Endothelial cell of umbilical vein (primary cell): ENCODE data around the gene KRTAP3-2. TPM values are rescaled to one million over a fixed set of nuclear protein-coding genes. Genes with fewer than 3 reads are reported as not detected.

Experiments used
- BruUV-seq: library from RNA; stranded (reverse); fragments of 400-500 nt; replicated peaks from 2 replicates; lab custom pipeline; 2021; lab: Mats Ljungman, UMichigan
- CTCF ChIA-PET: fragments of 300-600, 350-600 bp; sonication (Branson Sonifier 250); formaldehyde crosslinking; loops from one replicate; lab custom pipeline; 2021; ENCODE audit warnings: antibody characterized with exemption, inconsistent platforms; lab: Charles Lee
- POLR2A ChIA-PET: fragments of 300-600, 350-600 bp; sonication (Branson Sonifier 250); formaldehyde crosslinking; loops from one replicate; lab custom pipeline; 2021; ENCODE audit warnings: antibody characterized with exemption, inconsistent platforms; lab: Charles Lee
- DNase-seq: peaks from one replicate; pipeline ENCODE4 v3.0.0-alpha.2; 2011; ENCODE audit warnings: low read depth, low spot score
- FAIRE-seq: peaks from 2 replicates; lab custom pipeline; 2011; peaks lifted over from hg19 to GRCh38; lab: Jason Lieb, UNC
- H2AFZ ChIP-seq: 2 replicates; pipeline ENCODE4 v1.6.0; 2012; ENCODE audit warnings: low read depth, low read length, control low read depth, inconsistent platforms
- H3K27ac ChIP-seq: 2 replicates; pipeline ENCODE4 v1.5.1; 2011; ENCODE audit warnings: low read depth, mild to moderate bottlenecking, control low read depth, low read length, moderate library complexity; ENCODE audit not compliant: insufficient read depth
- H3K27me3 ChIP-seq, 2 experiments: 2 replicates each; pipeline versions ENCODE4 v1.6.0 to v1.6.1; 2011; ENCODE audit warnings: low read length in 2 of 2, mixed read lengths in 1 of 2; ENCODE audit not compliant: control insufficient read depth in 2 of 2, insufficient read depth in 2 of 2
- H3K36me3 ChIP-seq, 2 experiments: 2 replicates in 1 of 2; 3 replicates in 1 of 2; pipeline ENCODE4 v1.5.1; 2011; ENCODE audit warnings: low read length in 2 of 2, mild to moderate bottlenecking in 1 of 2, moderate library complexity in 1 of 2; ENCODE audit not compliant: control insufficient read depth in 2 of 2, insufficient read depth in 2 of 2; ENCODE audit errors: extremely low read depth in 1 of 2
- H3K4me1 ChIP-seq: 3 replicates; pipeline ENCODE4 v1.5.1; 2011; ENCODE audit warnings: mild to moderate bottlenecking, low read length; ENCODE audit not compliant: control insufficient read depth, insufficient read depth; ENCODE audit errors: extremely low read depth
- H3K4me2 ChIP-seq: 2 replicates; pipeline ENCODE4 v1.6.1; 2011; ENCODE audit warnings: low read length, control low read depth, mixed read lengths; ENCODE audit not compliant: insufficient read depth
- H3K4me3 ChIP-seq, 3 experiments: fragments of 200-600 bp in 1 of 3; sonication (generic), shearing (Covaris generic) in 1 of 3; replicated peaks in 1 of 3; 2 replicates each; pipeline ENCODE4 v1.5.1; 2011 to 2016; ENCODE audit warnings: control low read depth in 3 of 3, low read length in 3 of 3, mild to moderate bottlenecking in 2 of 3, inconsistent platforms in 1 of 3, low read depth in 1 of 3, moderate library complexity in 1 of 3; ENCODE audit not compliant: insufficient read depth in 1 of 3
- H3K79me2 ChIP-seq: 2 replicates; pipeline ENCODE4 v1.6.0; 2012; ENCODE audit warnings: low read length, inconsistent platforms; ENCODE audit not compliant: control insufficient read depth, insufficient read depth
- H3K9ac ChIP-seq: replicated peaks from 2 replicates; pipeline ENCODE3; 2011; ENCODE audit warnings: low read length, control low read depth; ENCODE audit not compliant: insufficient read depth; ENCODE audit errors: extremely low read depth
- H3K9me1 ChIP-seq: replicated peaks from 3 replicates; pipeline ENCODE4 v1.6.0; 2011; ENCODE audit warnings: mild to moderate bottlenecking, low read length; ENCODE audit not compliant: control insufficient read depth, insufficient read depth; ENCODE audit errors: extremely low read depth
- H3K9me3 ChIP-seq: replicated peaks from 2 replicates; pipeline ENCODE4 v1.5.1; 2012; ENCODE audit warnings: low read length, inconsistent platforms; ENCODE audit not compliant: control insufficient read depth, insufficient read depth
- H4K20me1 ChIP-seq: replicated peaks from 2 replicates; pipeline ENCODE3; 2011; ENCODE audit warnings: mild to moderate bottlenecking, low read length; ENCODE audit not compliant: control insufficient read depth, insufficient read depth; ENCODE audit errors: extremely low read depth
- CTCF ChIP-seq, 2 donors: IDR thresholded peaks; 1 replicate in 1 of 2; 2 replicates in 1 of 2; pipeline ENCODE4 v1.5.1; 2011; ENCODE audit warnings: low read length in 2 of 2, mild to moderate bottlenecking in 2 of 2, moderate library complexity in 2 of 2, control low read depth in 1 of 2, inconsistent platforms in 1 of 2, low read depth in 1 of 2; ENCODE audit not compliant: insufficient read depth in 1 of 2; ENCODE audit errors: extremely low read depth in 1 of 2
- EZH2 ChIP-seq: IDR thresholded peaks from 2 replicates; pipeline ENCODE4 v1.6.1; 2012; ENCODE audit warnings: borderline replicate concordance, low read depth, mild to moderate bottlenecking, moderate library complexity, low read length, inconsistent platforms; ENCODE audit not compliant: severe bottlenecking
- FOS ChIP-seq: IDR thresholded peaks from 2 replicates; pipeline ENCODE4 v1.6.1; 2011; ENCODE audit warnings: mild to moderate bottlenecking, low read length, moderate library complexity, borderline replicate concordance; ENCODE audit not compliant: insufficient read depth
- GATA2 ChIP-seq: IDR thresholded peaks from 2 replicates; pipeline ENCODE4 v1.7.0; 2011; ENCODE audit warnings: low read depth, mild to moderate bottlenecking, moderate library complexity, mixed read lengths, low read length; ENCODE audit not compliant: insufficient read length, insufficient read depth
- JUN ChIP-seq: IDR thresholded peaks from 2 replicates; pipeline ENCODE4 v1.6.1; 2011; ENCODE audit warnings: borderline replicate concordance, low read depth; ENCODE audit not compliant: insufficient read length, insufficient read depth
- MAX ChIP-seq: IDR thresholded peaks from 2 replicates; pipeline ENCODE4 v1.6.1; 2011; ENCODE audit not compliant: insufficient read depth, insufficient read length
- MYC ChIP-seq: IDR thresholded peaks from one replicate; pipeline ENCODE4 v1.6.1; 2011; ENCODE audit warnings: mild to moderate bottlenecking, low read depth, low read length
- POLR2A ChIP-seq: IDR thresholded peaks from 2 replicates; pipeline ENCODE4 v1.6.1; 2012; ENCODE audit warnings: low read depth, mild to moderate bottlenecking, control low read depth, low read length
- POLR2AphosphoS5 ChIP-seq: IDR thresholded peaks from 2 replicates; pipeline ENCODE4 v1.6.1; 2012; ENCODE audit warnings: low read depth, mild to moderate bottlenecking, control low read depth, low read length, moderate library complexity; ENCODE audit not compliant: insufficient read depth
- dilution Hi-C: fragments of 300-500 bp; cut with MboI; formaldehyde crosslinking; loops from one replicate; pipeline ENCODE4 v1.15.0; 2019; ENCODE audit warnings: low sequenced_read_pairs; ENCODE audit not compliant: extremely low pct_ligation_motif_present
- intact Hi-C: fragments of 100-400 bp; cut with micrococcal nuclease; formaldehyde crosslinking; loops from one replicate; pipeline ENCODE4 v1.10.0; 2022
- polyA plus RNA-seq, 4 experiments: library from polyadenylated mRNA; depleted of rRNA in 3 of 4; stranded (reverse) in 3 of 4; unstranded in 1 of 4; fragments of >200 nt; gene quantifications; 2 replicates each; pipeline versions ENCODE4 v1.2.1 to v1.2.3, GENCODE V29; 2011 to 2012; ENCODE audit warnings: missing spikeins in 1 of 4
- total RNA-seq: library from RNA; stranded (reverse); gene quantifications from 2 replicates; pipeline ENCODE4 v1.2.3, GENCODE V29; 2021

Gene KRTAP3-2
- total and polyA plus RNA-seq, 2 donors (not counting 3 experiments of a cell fraction or from before 2014, with no cell fraction given): not detected

GRCh38 chr17:40984226-40984625 is 15.5 kb downstream of the KRTAP3-2 start, which contains the start of gene KRT40:
Gene KRT40 (minus strand): TSS chr17:40984326. CDS start chr17:40984273, 53 bp downstream.
- dilution Hi-C loops (no loop called here), intact Hi-C loops (no loop called here)
- ChIA-PET CTCF (no interaction called here), POLR2A (no interaction called here)
- Histone ChIP-seq H3K27ac (no peak within 1 kb of the TSS), H2AFZ (no peak within 1 kb of the TSS), H3K4me3 (no peak within 1 kb of the TSS), H4K20me1 (no peaks in the 10 kb centered on the region), H3K79me2 (no peaks in the 10 kb centered on the region), H3K36me3 (no peaks in the 10 kb centered on the region), H3K4me1 (no peaks in the 10 kb centered on the region), H3K9me3 (no peaks in the 10 kb centered on the region), H3K4me2 (no peak within 1 kb of the TSS), H3K9ac (no peak within 1 kb of the TSS), H3K27me3 (peaks cover 0 to 4% of the 10 kb centered on the region in 2 experiments), H3K9me1 (no peaks in the 10 kb centered on the region)
- BruUV-seq: no TSS peak
- DNase-seq: no peak
- no peak for FAIRE-seq
- no peak for TF ChIP-seq MYC
- TF ChIP-seq POLR2A: no peak
- TF ChIP-seq FOS: no peak
- TF ChIP-seq JUN: no peak
- no peak for TF ChIP-seq EZH2
- no peak for TF ChIP-seq GATA2
- no peak for TF ChIP-seq MAX
- TF ChIP-seq POLR2AphosphoS5: no peak
- TF ChIP-seq CTCF (IDR thresholded peaks at IDR 0.05; ENCODE audit: extremely low read depth in 1 of 2, insufficient read depth in 1 of 2, low read depth in 1 of 2, low read length in 2 of 2): no peak
